HCT116 (cell line): ENCODE measurements around the gene DPP9.

ENCODE experiments used
- CTCF ChIP-seq, 3 experiments: fragments of 200-600 bp in 1 of 3; sonication (generic) in 1 of 3; IDR thresholded peaks in 2 of 3; conservative IDR thresholded peaks in 1 of 3; 2 replicates each; pipeline ENCODE4 v1.5.1; 2012 to 2017; ENCODE audit warnings: low read depth in 2 of 3, low read length in 2 of 3, antibody characterized with exemption in 1 of 3, borderline replicate concordance in 1 of 3, control low read depth in 1 of 3, mild to moderate bottlenecking in 1 of 3, mixed read lengths in 1 of 3, mixed run types in 1 of 3, moderate library complexity in 1 of 3; ENCODE audit not compliant: insufficient read depth in 1 of 3
- EZH2 ChIP-seq: fragments of 200-600 bp; sonication (generic); IDR thresholded peaks from 2 replicates; pipeline ENCODE4 v1.6.1; 2017; ENCODE audit warnings: antibody characterized with exemption, mixed run types
- EZH2phosphoT487 ChIP-seq: fragments of 200-600 bp; IDR thresholded peaks from 2 replicates; pipeline ENCODE4 v1.6.1; 2018; ENCODE audit warnings: antibody characterized with exemption, borderline replicate concordance
- POLR2A ChIP-seq: IDR thresholded peaks from 2 replicates; pipeline ENCODE4 v1.7.0; 2011; ENCODE audit warnings: borderline replicate concordance; ENCODE audit not compliant: insufficient read depth, insufficient read length; ENCODE audit errors: extremely low read depth
- POLR2AphosphoS5 ChIP-seq: IDR thresholded peaks from 2 replicates; pipeline ENCODE4 v1.6.1; 2011; ENCODE audit warnings: mild to moderate bottlenecking, low read depth, low read length, moderate library complexity
- REST ChIP-seq: IDR thresholded peaks from 2 replicates; pipeline ENCODE4 v1.6.1; 2012; ENCODE audit warnings: low read depth
- SP1 ChIP-seq: IDR thresholded peaks from 2 replicates; pipeline ENCODE4 v1.6.1; 2012; ENCODE audit warnings: low read depth
- ZFX ChIP-seq: fragments of 450-650 bp; IDR thresholded peaks from 2 replicates; pipeline ENCODE4 v1.6.1; 2017
- ZNF274 ChIP-seq: fragments of 200-500 bp; sonication (Bioruptor generic); IDR thresholded peaks from 2 replicates; pipeline ENCODE4 v1.6.1; 2014; ENCODE audit warnings: mild to moderate bottlenecking, low read depth, low read length, inconsistent platforms

DNA sequence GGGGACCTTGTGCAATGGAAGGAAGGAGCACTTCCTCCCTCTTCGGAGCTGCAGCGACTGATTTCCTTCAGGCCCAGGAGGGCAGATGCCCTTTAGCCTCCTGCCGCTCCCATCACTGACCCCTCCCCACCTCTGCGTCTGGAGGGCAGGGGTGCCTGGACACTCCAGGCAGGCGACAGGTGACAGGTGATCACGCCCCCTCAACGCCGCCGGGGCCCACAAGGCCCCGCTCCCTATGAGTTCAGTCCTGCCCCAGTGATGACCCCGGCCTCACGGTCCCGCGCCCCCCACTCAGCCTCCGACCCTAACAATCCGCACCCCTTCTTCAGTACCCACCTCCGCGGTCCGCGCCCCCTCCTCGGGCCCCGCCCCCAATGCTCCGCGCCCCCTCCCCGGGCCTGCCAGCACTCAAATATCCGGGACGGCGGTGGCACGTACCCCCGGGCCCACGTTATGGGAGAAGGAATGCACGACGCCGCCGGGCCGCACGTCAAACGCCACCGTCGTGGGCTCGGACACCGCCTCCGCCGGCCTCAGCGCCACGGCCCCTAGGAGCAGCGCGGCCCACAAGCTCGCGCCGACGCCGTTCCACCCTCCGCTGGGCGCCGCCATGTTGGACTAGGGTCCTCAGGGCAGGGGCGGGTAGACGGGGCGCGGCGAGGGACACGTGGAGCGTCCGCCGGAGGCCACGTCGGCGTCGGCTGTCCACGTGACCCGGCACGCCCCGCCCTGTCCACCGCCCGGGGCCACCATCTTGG, 53.7 kb downstream of the DPP9 start, which contains the start of gene MYDGF:
- TF ChIP-seq CTCF (IDR thresholded peaks at IDR 0.05 in 2 of 3, conservative IDR thresholded peaks at IDR 0.05 in 1 of 3; ENCODE audit: borderline replicate concordance in 1 of 3, insufficient read depth in 1 of 3, low read depth in 2 of 3, low read length in 2 of 3) (no peak), POLR2AphosphoS5 (peak; percentile 82), EZH2phosphoT487 (no peak), REST (no peak), ZFX (peak; percentile 82; the same call in 1 of the 2 replicates), EZH2 (no peak), SP1 (peak; percentile 64; the same call in 1 of the 2 replicates), ZNF274 (no peak), POLR2A (peak; percentile 50)
